Mononuclear cell (primary cell): ENCODE results near the gene PLEKHM2. TPM values are rescaled to one million over a fixed set of nuclear protein-coding genes. Genes with fewer than 3 reads are reported as not detected.

ENCODE experiments used
- H3K27me3 ChIP-seq: 2 replicates; pipeline ENCODE4 v1.6.0; 2011; ENCODE audit warnings: low read length, control low read depth; ENCODE audit not compliant: insufficient read depth
- H3K4me1 ChIP-seq: 2 replicates; pipeline ENCODE4 v1.5.1; 2011; ENCODE audit warnings: mild to moderate bottlenecking, low read length, control low read depth; ENCODE audit not compliant: insufficient read depth
- H3K4me3 ChIP-seq: 2 replicates; pipeline ENCODE4 v1.5.1; 2011; ENCODE audit warnings: mild to moderate bottlenecking, low read length, moderate library complexity
- H3K9me3 ChIP-seq: 2 replicates; pipeline ENCODE4 v1.5.1; 2011; ENCODE audit warnings: low read depth, mild to moderate bottlenecking, control low read depth, low read length
- total RNA-seq: library from RNA; depleted of rRNA; stranded (reverse); fragments of >200 nt; gene quantifications from one replicate; pipeline ENCODE4 v1.2.3, GENCODE V29; 2012

Gene PLEKHM2
- total RNA-seq, 1 donor = 70.7 TPM

DNA sequence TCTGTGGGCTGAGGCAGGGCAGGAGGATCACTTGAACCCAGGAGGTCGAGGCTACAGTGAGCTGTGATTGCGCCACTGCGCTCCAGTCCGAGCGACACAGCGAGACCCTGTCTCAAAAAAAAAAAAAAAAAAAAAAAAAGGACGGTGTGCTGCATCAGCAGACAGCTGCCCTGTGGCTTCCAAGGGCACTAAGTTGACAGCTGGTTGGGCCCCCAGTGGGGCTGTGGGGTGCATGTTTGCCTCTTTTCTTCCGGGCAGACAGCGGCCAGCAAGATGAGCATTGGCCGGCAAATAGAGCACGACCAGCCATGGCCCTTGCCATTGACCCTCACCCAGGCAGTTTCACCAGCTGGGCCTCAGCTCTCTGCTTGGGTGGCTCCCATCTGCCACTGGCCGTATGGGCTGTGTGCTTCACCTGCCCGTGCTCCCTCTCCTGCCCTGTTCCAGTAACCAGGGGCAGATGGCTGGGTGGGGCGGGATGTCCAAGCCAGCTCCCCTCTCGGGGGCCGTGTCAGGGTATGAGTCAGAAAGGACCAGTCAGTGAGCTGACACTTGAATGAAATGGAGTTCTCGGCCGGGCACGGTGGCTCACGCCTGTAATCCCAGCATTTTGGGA is 39.6 kb downstream of the PLEKHM2 start:
- H3K4me1 ChIP-seq = no peaks in the 10 kb centered on the region
- H3K4me3 ChIP-seq = no peak overlapping the region
- H3K27me3 ChIP-seq = no peaks in the 10 kb centered on the region
- no peaks in the 10 kb centered on the region for H3K9me3 ChIP-seq

DNA sequence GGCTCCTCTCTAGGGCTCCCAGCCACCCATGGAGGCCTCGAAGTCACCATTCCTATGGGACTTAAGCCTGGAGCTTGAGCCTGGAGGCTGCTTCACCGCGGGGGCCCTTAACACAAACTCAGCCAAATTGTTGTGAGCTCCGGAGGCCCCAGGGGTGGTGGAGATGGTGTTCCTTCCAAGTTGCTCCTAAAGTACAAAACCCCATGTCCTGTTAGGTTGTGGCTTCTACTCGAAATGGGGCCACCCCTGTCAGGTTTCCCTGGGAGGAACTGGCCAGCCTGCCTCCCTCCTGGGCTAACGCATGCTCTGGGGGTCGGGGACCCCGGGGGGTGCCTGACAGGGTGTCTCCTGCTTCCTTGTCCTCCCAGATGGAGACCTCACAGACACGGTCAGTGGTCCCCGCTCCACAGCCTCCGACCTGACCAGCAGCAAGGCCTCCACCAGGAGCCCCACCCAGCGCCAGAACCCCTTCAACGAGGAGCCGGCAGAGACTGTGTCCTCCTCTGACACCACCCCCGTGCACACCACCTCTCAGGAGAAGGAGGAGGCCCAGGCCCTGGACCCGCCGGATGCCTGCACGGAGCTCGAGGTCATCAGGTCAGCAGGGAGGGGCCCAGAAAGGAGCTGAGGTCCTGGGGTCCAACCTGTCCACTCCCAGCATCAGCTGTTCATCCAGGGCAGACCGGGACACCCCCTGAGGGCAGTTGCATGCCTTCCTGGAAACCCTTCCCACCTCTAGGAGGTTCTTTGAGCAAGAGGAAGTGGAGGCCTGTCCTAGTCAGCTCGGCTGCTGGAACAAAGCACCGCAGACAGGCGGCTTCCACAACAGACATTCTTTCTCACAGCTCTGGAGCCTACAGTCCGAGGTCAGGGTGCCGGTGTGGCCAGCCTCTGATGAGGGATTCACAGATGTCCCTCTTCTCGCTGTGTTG is 41.1 kb downstream of the PLEKHM2 start:
- Histone ChIP-seq H3K4me3 (no peak overlapping the region), H3K27me3 (no peaks in the 10 kb centered on the region), H3K4me1 (no peaks in the 10 kb centered on the region), H3K9me3 (no peaks in the 10 kb centered on the region)

DNA sequence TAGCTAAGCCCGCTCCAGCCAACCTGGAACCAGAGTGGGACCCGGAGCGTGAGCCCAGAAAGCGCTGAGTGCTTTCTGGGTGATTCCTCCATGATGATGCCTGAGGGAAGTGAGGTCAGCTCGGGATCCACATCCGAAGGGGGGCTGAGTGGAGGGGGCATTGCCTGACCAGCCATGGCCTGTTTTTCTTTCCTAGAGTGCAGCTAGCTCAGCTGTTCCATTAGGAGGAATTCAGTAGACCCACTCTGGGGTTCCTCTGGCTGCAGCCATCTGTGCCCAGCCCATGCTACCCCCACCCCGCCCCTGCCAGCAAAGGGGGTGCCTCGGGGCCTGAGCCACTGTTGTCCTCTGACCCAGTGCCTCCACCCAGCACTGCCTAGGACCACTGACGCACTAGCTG is 42.4 kb downstream of the PLEKHM2 start:
- H3K4me1 ChIP-seq = no peaks in the 10 kb centered on the region
- no peak overlapping the region for H3K4me3 ChIP-seq
- no peaks in the 10 kb centered on the region for H3K27me3 ChIP-seq
- H3K9me3 ChIP-seq = no peaks in the 10 kb centered on the region

- Histone ChIP-seq H3K4me3 (no peak overlapping the region), H3K27me3 (no peaks in the 10 kb centered on the region), H3K4me1 (no peaks in the 10 kb centered on the region), H3K9me3 (no peaks in the 10 kb centered on the region)
These were observed 42.9 kb downstream of the PLEKHM2 start for GRCh38 chr1:15727021-15727420.

- no peak overlapping the region for H3K4me3 ChIP-seq
- H3K27me3 ChIP-seq = no peaks in the 10 kb centered on the region
- H3K9me3 ChIP-seq = no peaks in the 10 kb centered on the region
- H3K4me1 ChIP-seq = no peaks in the 10 kb centered on the region
These were observed 43.3 kb downstream of the PLEKHM2 start for GRCh38 chr1:15727424-15727823.

DNA sequence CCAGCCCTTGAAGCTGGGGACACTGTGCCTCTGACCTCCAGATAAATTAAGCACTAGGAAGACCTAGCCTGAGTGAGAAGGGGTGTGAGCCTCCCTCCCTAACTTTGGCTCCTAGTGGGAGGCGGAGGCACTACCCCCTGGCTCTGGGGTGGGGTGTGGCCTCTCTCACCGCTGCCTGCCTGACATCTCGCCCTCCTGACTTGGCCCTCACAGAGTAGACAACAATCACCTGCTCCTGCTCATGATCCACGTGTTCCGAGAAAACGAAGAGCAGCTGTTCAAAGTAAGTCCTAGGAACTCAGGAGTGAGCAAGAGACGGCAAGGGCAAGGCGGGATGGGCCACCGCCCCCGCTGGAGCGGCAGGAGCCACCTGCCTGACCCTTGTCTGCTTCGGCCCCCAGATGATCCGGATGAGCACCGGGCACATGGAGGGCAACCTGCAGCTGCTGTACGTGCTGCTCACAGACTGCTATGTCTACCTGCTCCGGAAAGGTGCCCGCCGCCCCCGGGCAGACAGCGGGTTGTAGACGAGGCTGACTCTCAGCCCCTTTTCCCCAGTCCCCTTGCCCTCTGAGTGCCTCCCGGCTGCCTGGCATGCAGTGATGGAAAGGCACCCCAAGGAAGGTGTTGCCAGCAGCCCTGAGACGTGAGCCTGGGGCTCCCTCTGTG is 43.9 kb downstream of the PLEKHM2 start:
- Histone ChIP-seq H3K4me3 (no peak overlapping the region), H3K9me3 (no peaks in the 10 kb centered on the region), H3K4me1 (no peaks in the 10 kb centered on the region), H3K27me3 (no peaks in the 10 kb centered on the region)

DNA sequence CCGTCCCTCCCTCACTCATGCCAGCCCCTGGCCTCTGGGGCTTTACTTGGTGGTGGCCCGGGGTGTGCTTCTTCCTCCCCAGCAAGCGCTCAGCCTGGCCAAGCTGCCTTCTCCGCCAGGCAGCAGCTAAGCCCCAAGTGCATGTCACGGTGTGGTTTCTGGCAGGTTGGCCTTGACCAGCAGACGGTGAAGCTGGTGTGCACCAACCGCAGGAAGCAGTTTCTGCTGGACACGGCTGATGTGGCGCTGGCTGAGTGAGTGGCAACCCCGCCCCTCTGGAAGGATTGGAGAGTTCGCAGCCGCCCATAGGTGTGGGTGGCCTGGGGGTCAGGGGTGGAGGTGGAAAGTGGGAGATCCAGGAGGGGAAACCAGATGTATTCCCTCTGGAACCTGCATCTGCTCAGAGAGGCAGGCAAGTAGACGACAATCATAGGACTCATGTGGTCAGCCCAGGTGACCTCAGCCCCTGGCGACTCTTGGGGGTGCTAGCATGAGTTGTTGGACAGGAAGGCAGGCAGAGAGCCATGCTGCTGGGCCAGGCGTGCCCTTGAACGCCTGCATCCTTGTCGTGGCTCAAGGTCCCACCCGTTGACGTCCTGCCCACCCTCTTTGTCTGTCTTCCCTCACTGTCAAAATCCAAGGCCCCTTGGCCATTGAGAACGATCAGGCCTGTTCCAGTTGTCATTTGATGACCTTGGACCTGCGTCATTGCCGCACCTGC is 45.0 kb downstream of the PLEKHM2 start:
- Histone ChIP-seq H3K4me1 (no peaks in the 10 kb centered on the region), H3K27me3 (no peaks in the 10 kb centered on the region), H3K4me3 (no peak overlapping the region), H3K9me3 (no peaks in the 10 kb centered on the region)

- no peak overlapping the region for H3K4me3 ChIP-seq
- no peaks in the 10 kb centered on the region for H3K4me1 ChIP-seq
- H3K27me3 ChIP-seq = no peaks in the 10 kb centered on the region
- no peaks in the 10 kb centered on the region for H3K9me3 ChIP-seq
These were observed 46.3 kb downstream of the PLEKHM2 start for GRCh38 chr1:15730423-15730822.

DNA sequence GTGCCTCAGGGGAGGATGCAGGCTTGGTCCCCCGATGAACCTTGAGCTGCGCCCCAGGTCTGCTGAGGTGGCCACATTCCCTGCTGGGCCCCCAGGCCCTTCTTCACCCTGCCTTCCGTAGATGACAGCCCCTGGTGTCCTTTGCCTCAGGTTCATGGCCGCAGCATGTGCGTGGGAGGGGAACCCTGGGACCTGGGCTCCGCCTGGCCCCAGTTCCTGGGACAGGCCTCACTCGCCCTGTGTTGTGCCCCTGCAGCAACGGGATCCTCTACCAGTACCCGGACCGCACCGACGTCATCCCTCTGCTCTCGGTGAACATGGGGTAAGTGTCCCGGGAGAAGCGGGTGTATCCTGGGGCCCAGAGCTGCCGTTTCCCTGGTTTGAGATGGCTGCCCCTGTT is 46.8 kb downstream of the PLEKHM2 start:
- Histone ChIP-seq H3K4me3 (no peak overlapping the region), H3K9me3 (no peaks in the 10 kb centered on the region), H3K27me3 (no peaks in the 10 kb centered on the region)

DNA sequence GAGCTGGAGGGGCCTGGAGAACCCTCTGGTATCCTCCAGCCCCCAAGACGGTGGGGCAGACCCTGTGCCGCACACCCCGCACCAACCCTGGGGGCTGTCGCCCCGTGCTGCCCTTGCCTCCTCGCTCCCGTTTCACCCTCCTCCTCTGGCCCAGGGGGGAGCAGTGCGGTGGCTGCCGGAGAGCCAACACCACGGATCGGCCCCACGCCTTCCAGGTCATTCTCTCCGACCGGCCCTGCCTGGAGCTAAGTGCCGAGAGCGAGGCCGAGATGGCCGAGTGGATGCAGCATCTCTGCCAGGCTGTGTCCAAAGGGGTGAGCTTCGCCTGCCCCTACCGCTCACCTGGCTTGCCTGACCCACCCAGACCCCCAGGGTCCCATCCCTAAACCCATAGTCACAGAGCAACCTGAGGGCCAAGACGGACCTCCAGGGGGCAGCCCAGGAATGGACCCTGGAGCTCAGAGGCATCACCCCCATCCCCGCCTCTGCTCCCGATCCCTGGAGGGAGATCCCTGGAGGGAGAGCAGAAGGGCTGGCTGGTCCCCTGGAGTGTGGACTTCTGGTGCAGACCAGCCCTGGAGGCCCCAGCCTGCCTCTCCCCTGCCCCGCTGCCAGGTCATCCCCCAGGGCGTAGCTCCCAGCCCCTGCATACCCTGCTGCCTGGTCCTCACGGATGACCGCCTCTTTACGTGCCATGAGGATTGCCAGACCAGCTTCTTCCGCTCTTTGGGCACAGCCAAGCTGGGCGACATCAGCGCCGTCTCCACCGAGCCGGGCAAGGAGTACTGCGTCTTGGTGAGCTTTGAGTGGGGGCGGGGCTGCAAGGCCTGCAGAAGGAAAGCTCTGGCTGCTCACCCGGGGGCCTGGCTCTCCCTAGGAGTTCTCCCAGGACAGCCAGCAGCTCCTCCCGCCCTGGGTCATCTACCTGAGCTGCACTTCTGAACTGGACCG is 47.9 kb downstream of the PLEKHM2 start:
- Histone ChIP-seq H3K27me3 (no peaks in the 10 kb centered on the region), H3K4me3 (no peak overlapping the region), H3K4me1 (no peaks in the 10 kb centered on the region), H3K9me3 (no peaks in the 10 kb centered on the region)

More for the DNA sequence above, 46.8 kb downstream of the PLEKHM2 start:
- no peaks in the 10 kb centered on the region for H3K4me1 ChIP-seq

DNA sequence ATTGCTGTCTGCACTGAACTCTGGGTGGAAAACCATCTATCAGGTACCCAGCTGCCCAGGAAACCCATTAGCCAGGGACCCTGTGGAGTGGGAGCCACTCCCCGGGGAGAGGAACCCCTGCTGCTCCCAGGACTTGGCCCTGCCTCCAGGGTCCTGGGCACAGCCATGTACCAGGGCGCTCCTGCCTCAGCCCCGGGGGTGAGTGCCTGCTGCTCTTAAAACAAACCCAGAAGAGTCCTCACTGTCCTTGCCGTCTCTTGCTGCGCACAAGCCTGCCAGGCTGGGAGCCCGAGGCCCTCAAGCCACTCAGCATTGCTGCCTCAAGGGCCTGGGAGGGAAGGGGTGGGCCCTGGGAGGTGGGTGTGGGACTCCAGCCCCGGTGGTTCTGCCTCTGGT is 48.6 kb downstream of the PLEKHM2 start:
- Histone ChIP-seq H3K4me1 (no peaks in the 10 kb centered on the region), H3K27me3 (no peaks in the 10 kb centered on the region), H3K4me3 (no peak overlapping the region), H3K9me3 (no peaks in the 10 kb centered on the region)

DNA sequence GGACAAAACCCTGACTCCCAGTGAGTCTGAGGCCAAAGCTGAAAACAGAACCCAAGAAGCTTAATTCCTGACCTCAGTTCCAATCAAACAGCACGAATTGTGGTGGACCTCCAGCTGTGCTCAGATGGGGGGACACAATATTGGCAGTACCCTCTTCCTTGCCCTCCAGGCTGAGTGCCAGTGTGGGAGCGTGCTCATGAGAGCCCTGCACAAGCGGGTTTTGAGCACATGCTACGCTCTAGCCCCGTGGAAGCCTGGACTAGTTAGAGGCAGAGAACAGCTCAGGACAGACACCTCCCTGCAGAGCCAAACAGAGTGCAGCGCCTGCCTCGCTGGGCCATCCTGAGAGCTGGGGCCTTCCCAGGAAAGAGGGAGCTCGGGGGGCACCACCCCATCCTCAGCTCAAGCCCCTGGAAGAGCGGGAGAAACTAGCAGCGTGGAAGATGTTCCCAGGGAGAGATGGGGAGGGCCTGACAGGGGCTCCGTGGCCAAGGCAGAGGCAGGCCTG is 49.2 kb downstream of the PLEKHM2 start:
- no peaks in the 10 kb centered on the region for H3K4me1 ChIP-seq
- H3K4me3 ChIP-seq = no peak overlapping the region
- no peaks in the 10 kb centered on the region for H3K27me3 ChIP-seq
- no peaks in the 10 kb centered on the region for H3K9me3 ChIP-seq

DNA sequence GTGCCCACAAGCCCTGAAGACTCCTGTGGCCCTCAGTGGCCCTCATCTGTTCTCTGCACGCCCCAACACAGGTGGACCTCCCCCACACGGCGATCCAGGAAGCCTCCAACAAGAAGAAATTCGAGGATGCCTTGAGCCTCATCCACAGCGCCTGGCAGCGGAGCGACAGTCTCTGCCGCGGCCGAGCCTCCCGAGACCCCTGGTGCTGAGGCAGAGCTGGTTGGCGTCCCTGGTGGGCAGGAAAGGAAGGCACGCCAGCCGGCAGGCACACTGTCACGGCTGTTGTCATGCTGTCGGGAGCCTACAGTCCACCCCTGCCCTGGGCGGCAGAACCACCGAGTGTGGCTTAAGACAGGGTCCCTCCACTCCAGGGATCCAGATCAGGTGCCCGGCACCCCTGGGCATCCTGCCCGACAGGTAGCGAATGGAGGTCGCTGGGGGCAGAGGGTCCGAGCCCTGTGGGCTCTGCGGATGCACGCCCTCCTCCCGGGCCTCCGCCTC is 49.7 kb downstream of the PLEKHM2 start:
- H3K4me1 ChIP-seq = no peaks in the 10 kb centered on the region
- H3K9me3 ChIP-seq = no peaks in the 10 kb centered on the region
- H3K4me3 ChIP-seq = no peak overlapping the region
- no peaks in the 10 kb centered on the region for H3K27me3 ChIP-seq

GRCh38 chr1:15734296-15734695 is 50.2 kb downstream of the PLEKHM2 start:
- Histone ChIP-seq H3K4me3 (no peak overlapping the region), H3K4me1 (no peaks in the 10 kb centered on the region), H3K9me3 (no peaks in the 10 kb centered on the region), H3K27me3 (no peaks in the 10 kb centered on the region)
